K562 (cell line): ENCODE measurements around the gene MPRIP. TPM values are rescaled to one million over a fixed set of nuclear protein-coding genes. Genes with fewer than 3 reads are reported as not detected.

Experiments
- ATF1 ChIP-seq, 2 experiments: fragments of 450-650 bp in 1 of 2; IDR thresholded peaks; 2 replicates each; pipeline ENCODE4 v1.6.1; 2016; ENCODE audit warnings: missing compliant biosample characterization in 1 of 2, missing genetic modification characterization in 1 of 2
- CBX2 ChIP-seq: fragments of 200-600 bp; sonication (generic); IDR thresholded peaks from one replicate; pipeline ENCODE4 v1.6.1; 2012; ENCODE audit warnings: mild to moderate bottlenecking, low read length, inconsistent platforms; ENCODE audit not compliant: insufficient read depth, poor library complexity, severe bottlenecking
- CEBPG ChIP-seq, 3 experiments: fragments of 200-800 bp in 1 of 3; sonication (Bioruptor generic) in 1 of 3; sonication (generic) in 1 of 3; formaldehyde crosslinking in 1 of 3; IDR thresholded peaks in 2 of 3; conservative IDR thresholded peaks in 1 of 3; 2 replicates each; pipeline versions ENCODE4 v1.6.1 to v1.8.0; 2016 to 2022; ENCODE audit warnings: missing compliant biosample characterization in 2 of 3, missing genetic modification characterization in 2 of 3, mild to moderate bottlenecking in 1 of 3, missing genetic modification reagents in 1 of 3
- CHD1 ChIP-seq: fragments of 200-600 bp; sonication (generic); IDR thresholded peaks from one replicate; pipeline ENCODE4 v1.6.1; 2012; ENCODE audit warnings: mild to moderate bottlenecking, moderate library complexity, low read length, inconsistent platforms
- CREM ChIP-seq: IDR thresholded peaks from 2 replicates; pipeline ENCODE4 v1.6.1; 2014; ENCODE audit warnings: antibody characterized with exemption, low read depth
- DPF2 ChIP-seq: fragments of 450-650 bp; IDR thresholded peaks from 2 replicates; pipeline ENCODE4 v1.6.1; 2016
- EGR1 ChIP-seq: fragments of 450-650 bp; conservative IDR thresholded peaks from 2 replicates; pipeline ENCODE4 v1.6.1; 2017; ENCODE audit warnings: mild to moderate bottlenecking
- ETS2 ChIP-seq: IDR thresholded peaks from 2 replicates; pipeline ENCODE4 v1.6.1; 2016; ENCODE audit warnings: borderline replicate concordance, missing genetic modification characterization, mild to moderate bottlenecking, moderate library complexity, missing compliant biosample characterization; ENCODE audit not compliant: poor library complexity, severe bottlenecking
- EZH2 ChIP-seq: IDR thresholded peaks from 2 replicates; pipeline ENCODE4 v1.6.1; 2012; ENCODE audit warnings: low read depth, mild to moderate bottlenecking, inconsistent platforms, low read length, borderline replicate concordance
- FOXK2 ChIP-seq, 2 experiments: fragments of 450-650 bp; IDR thresholded peaks in 1 of 2; conservative IDR thresholded peaks in 1 of 2; 2 replicates each; pipeline ENCODE4 v1.6.1; 2016; ENCODE audit warnings: low read depth in 2 of 2, mild to moderate bottlenecking in 1 of 2
- KDM4B ChIP-seq, 2 experiments: fragments of 450-650 bp in 1 of 2; sonication (generic) in 1 of 2; IDR thresholded peaks; 2 replicates each; pipeline ENCODE4 v1.6.1; 2016 to 2017; ENCODE audit warnings: borderline replicate concordance in 2 of 2, antibody characterized with exemption in 1 of 2, low read depth in 1 of 2, mild to moderate bottlenecking in 1 of 2
- MED1 ChIP-seq: sonication (generic); formaldehyde crosslinking; IDR thresholded peaks from 2 replicates; pipeline ENCODE4 v1.8.1; 2023; ENCODE audit warnings: missing genetic modification reagents, borderline replicate concordance
- MIER1 ChIP-seq: fragments of 450-650 bp; IDR thresholded peaks from 2 replicates; pipeline ENCODE4 v1.6.1; 2016; ENCODE audit warnings: antibody characterized with exemption, mild to moderate bottlenecking, low read depth
- NR4A1 ChIP-seq, 2 experiments: fragments of 250-450 bp in 1 of 2; fragments of 450-650 bp in 1 of 2; sonication (Bioruptor Pico) in 1 of 2; IDR thresholded peaks; 2 replicates each; pipeline versions ENCODE4 v1.4.0 to v1.6.1; 2016 to 2020; ENCODE audit warnings: mild to moderate bottlenecking in 2 of 2, missing compliant biosample characterization in 1 of 2, missing genetic modification characterization in 1 of 2, moderate library complexity in 1 of 2
- POLR2A ChIP-seq: fragments of 450-650 bp; conservative IDR thresholded peaks from 2 replicates; pipeline ENCODE4 v1.6.1; 2016
- PYGO2 ChIP-seq: fragments of 450-650 bp; IDR thresholded peaks from 2 replicates; pipeline ENCODE4 v1.6.1; 2016; ENCODE audit warnings: mild to moderate bottlenecking, missing genetic modification characterization, moderate library complexity, missing compliant biosample characterization
- ZBTB5 ChIP-seq: fragments of 450-650 bp; IDR thresholded peaks from 2 replicates; pipeline ENCODE4 v1.6.1; 2017; ENCODE audit warnings: antibody characterized with exemption
- ZNF184 ChIP-seq: sonication (generic); formaldehyde crosslinking; IDR thresholded peaks from 2 replicates; pipeline ENCODE4 v1.5.0; 2020; ENCODE audit warnings: missing genetic modification reagents
- ZNF347 ChIP-seq: fragments of 450-650 bp; formaldehyde crosslinking; IDR thresholded peaks from 2 replicates; pipeline ENCODE4 v1.4.0; 2020; ENCODE audit warnings: low read depth, mild to moderate bottlenecking, moderate library complexity
- ZNF583 ChIP-seq: fragments of 250-450 bp; sonication (Bioruptor Pico); IDR thresholded peaks from 2 replicates; pipeline ENCODE4 v1.4.0; 2020
- polyA plus RNA-seq, 8 experiments: library from polyadenylated mRNA; depleted of rRNA in 4 of 8; stranded (reverse) in 5 of 8; unstranded in 3 of 8; fragments of >200 nt; fragmentation: Nextera tagmentation in 2 of 8; fragmentation: Illumina TruSeq in 1 of 8; extraction: Ambion mirVana in 2 of 8; extraction: Trizol in 1 of 8; gene quantifications; 2 replicates each; pipeline versions ENCODE4 v1.2.1 to v1.2.3, GENCODE V29; 2011 to 2014; ENCODE audit warnings: inconsistent platforms in 1 of 8, missing spikeins in 1 of 8
- total RNA-seq, 7 experiments: library from RNA; depleted of rRNA in 6 of 7; stranded (reverse); fragments of >200 nt in 6 of 7; fragmentation: Illumina TruSeq in 2 of 7; extraction: Trizol in 2 of 7; gene quantifications; 2 replicates each; pipeline versions ENCODE4 v1.2.1 to v1.2.3, GENCODE V29; 2011 to 2021; ENCODE audit warnings: low replicate concordance in 1 of 7
- TF ChIP-seq, protein P1 (sequence below): fragments of 250-450 bp; sonication (Bioruptor Pico); IDR thresholded peaks from 2 replicates; pipeline ENCODE4 v1.4.0; 2020; ENCODE audit warnings: mild to moderate bottlenecking, moderate library complexity
- TF ChIP-seq, protein P2 (sequence below): fragments of 250-450 bp; sonication (Bioruptor Pico); IDR thresholded peaks from 2 replicates; pipeline ENCODE4 v1.8.0; 2021; ENCODE audit warnings: borderline replicate concordance, mild to moderate bottlenecking, moderate library complexity; ENCODE audit not compliant: poor library complexity, severe bottlenecking
- TF ChIP-seq, protein P3 (sequence below): fragments of 450-650 bp; IDR thresholded peaks from 2 replicates; pipeline ENCODE4 v1.6.1; 2016; ENCODE audit warnings: mild to moderate bottlenecking

Gene MPRIP
- total and polyA plus RNA-seq, 9 of the 15 experiments (the other 6 are each of a cell fraction or from before 2014, with no cell fraction given): 10.0 to 72.6 (median 30.1) TPM

DNA sequence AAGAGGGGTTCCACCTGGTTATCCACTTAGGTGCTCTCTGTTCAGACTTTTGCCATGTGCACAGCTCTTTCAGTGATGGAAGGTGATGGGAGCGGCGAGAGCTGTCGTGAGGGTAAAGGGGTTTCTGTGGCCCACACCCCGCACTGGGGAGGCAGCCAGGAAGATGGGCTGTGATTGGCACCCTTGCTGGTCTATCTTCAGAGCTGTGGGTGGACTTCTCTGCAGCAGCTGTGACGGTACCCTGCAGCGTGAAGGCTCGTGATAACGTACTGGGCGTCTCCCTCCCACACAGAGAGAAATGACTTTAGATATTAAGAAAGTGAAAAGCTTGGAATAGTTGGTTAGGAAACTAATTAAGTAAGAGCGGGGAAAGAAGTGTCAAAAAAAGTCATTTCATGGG is 45.8 kb downstream of the MPRIP start (continued):
- no peak for TF ChIP-seq ZBTB5
- no peak for TF ChIP-seq CHD1
- TF ChIP-seq DPF2: peak; percentile 51; the same call in 1 of the 2 replicates
- peak; percentile 70; the same call in 1 of the 2 replicates for TF ChIP-seq CREM
- TF ChIP-seq, protein P1, sequence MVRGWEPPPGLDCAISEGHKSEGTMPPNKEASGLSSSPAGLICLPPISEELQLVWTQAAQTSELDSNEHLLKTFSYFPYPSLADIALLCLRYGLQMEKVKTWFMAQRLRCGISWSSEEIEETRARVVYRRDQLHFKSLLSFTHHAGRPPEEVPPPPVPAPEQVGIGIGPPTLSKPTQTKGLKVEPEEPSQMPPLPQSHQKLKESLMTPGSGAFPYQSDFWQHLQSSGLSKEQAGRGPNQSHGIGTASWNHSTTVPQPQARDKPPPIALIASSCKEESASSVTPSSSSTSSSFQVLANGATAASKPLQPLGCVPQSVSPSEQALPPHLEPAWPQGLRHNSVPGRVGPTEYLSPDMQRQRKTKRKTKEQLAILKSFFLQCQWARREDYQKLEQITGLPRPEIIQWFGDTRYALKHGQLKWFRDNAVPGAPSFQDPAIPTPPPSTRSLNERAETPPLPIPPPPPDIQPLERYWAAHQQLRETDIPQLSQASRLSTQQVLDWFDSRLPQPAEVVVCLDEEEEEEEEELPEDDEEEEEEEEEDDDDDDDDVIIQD (CRISPR knock-in tag): no peak
- no peak for TF ChIP-seq ZNF184 (CRISPR knock-in tag)
- TF ChIP-seq EGR1: peak; percentile 73
- TF ChIP-seq, protein P2, sequence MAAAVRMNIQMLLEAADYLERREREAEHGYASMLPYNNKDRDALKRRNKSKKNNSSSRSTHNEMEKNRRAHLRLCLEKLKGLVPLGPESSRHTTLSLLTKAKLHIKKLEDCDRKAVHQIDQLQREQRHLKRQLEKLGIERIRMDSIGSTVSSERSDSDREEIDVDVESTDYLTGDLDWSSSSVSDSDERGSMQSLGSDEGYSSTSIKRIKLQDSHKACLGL (CRISPR knock-in tag): no peak
- no peak for TF ChIP-seq MED1 (CRISPR knock-in tag)
- no peak for TF ChIP-seq POLR2A
- no peak for TF ChIP-seq ZNF347
- no peak for TF ChIP-seq ETS2
- TF ChIP-seq ZNF583 (CRISPR knock-in tag): no peak
- TF ChIP-seq, protein P3, sequence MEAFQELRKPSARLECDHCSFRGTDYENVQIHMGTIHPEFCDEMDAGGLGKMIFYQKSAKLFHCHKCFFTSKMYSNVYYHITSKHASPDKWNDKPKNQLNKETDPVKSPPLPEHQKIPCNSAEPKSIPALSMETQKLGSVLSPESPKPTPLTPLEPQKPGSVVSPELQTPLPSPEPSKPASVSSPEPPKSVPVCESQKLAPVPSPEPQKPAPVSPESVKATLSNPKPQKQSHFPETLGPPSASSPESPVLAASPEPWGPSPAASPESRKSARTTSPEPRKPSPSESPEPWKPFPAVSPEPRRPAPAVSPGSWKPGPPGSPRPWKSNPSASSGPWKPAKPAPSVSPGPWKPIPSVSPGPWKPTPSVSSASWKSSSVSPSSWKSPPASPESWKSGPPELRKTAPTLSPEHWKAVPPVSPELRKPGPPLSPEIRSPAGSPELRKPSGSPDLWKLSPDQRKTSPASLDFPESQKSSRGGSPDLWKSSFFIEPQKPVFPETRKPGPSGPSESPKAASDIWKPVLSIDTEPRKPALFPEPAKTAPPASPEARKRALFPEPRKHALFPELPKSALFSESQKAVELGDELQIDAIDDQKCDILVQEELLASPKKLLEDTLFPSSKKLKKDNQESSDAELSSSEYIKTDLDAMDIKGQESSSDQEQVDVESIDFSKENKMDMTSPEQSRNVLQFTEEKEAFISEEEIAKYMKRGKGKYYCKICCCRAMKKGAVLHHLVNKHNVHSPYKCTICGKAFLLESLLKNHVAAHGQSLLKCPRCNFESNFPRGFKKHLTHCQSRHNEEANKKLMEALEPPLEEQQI: no peak
- no peak for TF ChIP-seq KDM4B (IDR thresholded peaks at IDR 0.05; ENCODE audit: borderline replicate concordance in 2 of 2, low read depth in 1 of 2)
- TF ChIP-seq MIER1: no peak
- no peak for TF ChIP-seq CEBPG (CRISPR knock-in tag; IDR thresholded peaks at IDR 0.05)
- TF ChIP-seq CEBPG (tag; conservative IDR thresholded peaks at IDR 0.05 in 1 of 2, IDR thresholded peaks at IDR 0.05 in 1 of 2): no peak
- no peak for TF ChIP-seq CBX2
- TF ChIP-seq EZH2: no peak
- TF ChIP-seq ATF1 (CRISPR knock-in tag; IDR thresholded peaks at IDR 0.05): no peak
- TF ChIP-seq ATF1 (tag; IDR thresholded peaks at IDR 0.05): peak; percentile 32; the same call in 1 of the 2 replicates
- no peak for TF ChIP-seq FOXK2 (conservative IDR thresholded peaks at IDR 0.05 in 1 of 2, IDR thresholded peaks at IDR 0.05 in 1 of 2; ENCODE audit: low read depth in 2 of 2)
- TF ChIP-seq NR4A1 (CRISPR knock-in tag; IDR thresholded peaks at IDR 0.05): no peak
- TF ChIP-seq NR4A1 (tag; IDR thresholded peaks at IDR 0.05): no peak
- TF ChIP-seq PYGO2 (tag): no peak
